ENCODE data around the gene ADARB2.
"Not testable (repeated sequence)": the region's sequence is repeated elsewhere in the genome, so short reads cannot be mapped to it uniquely, and the experiment has no call there.

Gene ADARB2

GRCh38 chr10:1778375-1778969 lies 41.1 kb upstream of the ADARB2 start:
- Histone ChIP-seq H3K79me2 (ENCODE audit: insufficient read depth, low read depth) (no peaks in the 10 kb centered on the region), H3K4me1 (ENCODE audit: low read depth, poor library complexity, severe bottlenecking) (no peaks in the 10 kb centered on the region), H3K9ac (no peak overlapping the region), H4K20me1 (ENCODE audit: insufficient read depth) (no peaks in the 10 kb centered on the region), H3K4me3 (IDR thresholded peaks at IDR 0.05; ENCODE audit: insufficient read depth, low read depth, low read length) (no peak overlapping the region), H3K4me2 (no peak overlapping the region), H3K27me3 (ENCODE audit: insufficient read depth, low read depth) (no peaks in the 10 kb centered on the region), H2AFZ (ENCODE audit: low read depth) (no peak overlapping the region), H3K36me3 (ENCODE audit: insufficient read depth) (no peaks in the 10 kb centered on the region), H3K27ac (no peak overlapping the region)
- TF ChIP-seq CTCF (conservative IDR thresholded peaks at IDR 0.05; ENCODE audit: low read depth, low read length), result no peak

DNA sequence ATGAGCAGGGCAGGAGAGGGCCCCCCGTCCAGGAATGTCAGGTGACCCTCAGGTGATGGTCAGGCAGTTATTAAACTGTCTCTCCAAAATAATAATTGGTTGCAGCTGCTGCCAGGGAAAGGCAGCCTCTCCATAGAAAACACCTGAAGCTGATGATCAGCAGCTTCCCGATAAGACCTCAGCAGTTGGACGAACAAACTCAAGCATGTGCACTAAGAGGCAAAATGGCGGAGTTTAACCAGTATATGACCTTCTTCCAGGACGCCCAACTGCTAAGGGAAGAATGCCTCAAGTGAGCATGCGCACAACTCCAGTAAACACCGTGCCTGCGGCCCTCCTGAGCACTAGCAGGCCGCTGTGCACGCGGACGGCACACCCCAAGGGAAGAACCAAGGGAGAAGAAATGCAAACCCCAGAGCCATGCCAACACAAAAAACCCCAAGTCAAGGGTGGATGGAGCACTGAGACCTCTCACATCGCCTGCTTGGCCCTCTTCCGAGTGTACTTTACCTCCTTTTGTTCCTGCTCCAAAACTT lies 38.9 kb upstream of the ADARB2 start:
- no peak overlapping the region for H3K4me2 ChIP-seq
- no peak for TF ChIP-seq CTCF (conservative IDR thresholded peaks at IDR 0.05; ENCODE audit: low read depth, low read length)
- no peaks in the 10 kb centered on the region for H3K4me1 ChIP-seq (ENCODE audit: low read depth, poor library complexity, severe bottlenecking)
- H3K9ac ChIP-seq, result no peak overlapping the region
- H3K36me3 ChIP-seq (ENCODE audit: insufficient read depth), result no peaks in the 10 kb centered on the region
- H3K27me3 ChIP-seq (ENCODE audit: insufficient read depth, low read depth), result no peaks in the 10 kb centered on the region
- no peak overlapping the region for H3K4me3 ChIP-seq (IDR thresholded peaks at IDR 0.05; ENCODE audit: insufficient read depth, low read depth, low read length)
- H3K79me2 ChIP-seq (ENCODE audit: insufficient read depth, low read depth), result no peaks in the 10 kb centered on the region
- H2AFZ ChIP-seq (ENCODE audit: low read depth), result no peak overlapping the region
- no peaks in the 10 kb centered on the region for H4K20me1 ChIP-seq (ENCODE audit: insufficient read depth)
- H3K27ac ChIP-seq, result no peak overlapping the region

DNA sequence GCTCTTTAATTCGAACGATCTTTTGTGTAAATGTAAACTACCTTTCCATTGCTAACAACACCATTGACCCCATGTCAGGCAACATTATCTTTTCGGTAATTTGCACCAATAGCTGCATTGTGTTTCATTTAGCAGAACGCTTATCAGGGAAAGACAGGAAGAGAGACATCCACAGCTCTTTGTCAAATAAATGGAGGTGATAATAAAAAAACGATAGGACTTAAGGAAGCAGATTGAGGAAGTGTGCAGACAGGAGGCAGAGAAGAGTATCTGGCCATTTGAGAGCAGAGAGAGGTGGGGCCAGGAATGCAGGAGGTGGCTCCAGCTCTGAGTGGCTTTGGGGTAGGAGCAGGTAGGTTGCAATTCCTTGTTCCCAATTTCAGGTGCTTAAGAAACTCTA lies 37.5 kb upstream of the ADARB2 start:
- H3K4me1 ChIP-seq (ENCODE audit: low read depth, poor library complexity, severe bottlenecking), result no peaks in the 10 kb centered on the region
- no peak overlapping the region for H3K27ac ChIP-seq
- H3K79me2 ChIP-seq (ENCODE audit: insufficient read depth, low read depth), result no peaks in the 10 kb centered on the region
- no peak overlapping the region for H3K9ac ChIP-seq
- no peak overlapping the region for H2AFZ ChIP-seq (ENCODE audit: low read depth)
- H3K4me2 ChIP-seq, result no peak overlapping the region
- no peaks in the 10 kb centered on the region for H3K27me3 ChIP-seq (ENCODE audit: insufficient read depth, low read depth)
- no peaks in the 10 kb centered on the region for H4K20me1 ChIP-seq (ENCODE audit: insufficient read depth)
- H3K36me3 ChIP-seq (ENCODE audit: insufficient read depth), result no peaks in the 10 kb centered on the region
- TF ChIP-seq CTCF (conservative IDR thresholded peaks at IDR 0.05; ENCODE audit: low read depth, low read length), result no peak
- no peak overlapping the region for H3K4me3 ChIP-seq (IDR thresholded peaks at IDR 0.05; ENCODE audit: insufficient read depth, low read depth, low read length)

DNA sequence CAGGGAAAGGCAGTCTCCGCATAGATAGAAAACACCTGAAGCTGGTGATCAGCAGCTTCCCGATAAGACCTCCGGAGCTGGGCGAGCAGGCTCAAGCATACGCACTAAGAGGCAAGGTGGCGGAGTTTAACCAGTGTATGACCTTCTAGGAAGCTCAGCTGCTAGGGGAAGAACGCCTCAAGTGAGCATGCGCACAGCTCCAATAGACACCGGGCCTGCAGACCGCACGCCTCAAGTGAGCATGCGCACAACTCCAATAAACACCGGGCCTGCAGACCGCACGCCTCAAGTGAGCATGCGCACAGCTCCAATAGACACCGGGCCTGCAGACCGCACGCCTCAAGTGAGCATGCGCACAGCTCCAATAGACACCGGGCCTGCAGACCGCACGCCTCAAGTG lies 35.9 kb upstream of the ADARB2 start:
- H4K20me1 ChIP-seq (ENCODE audit: insufficient read depth); H3K4me3 ChIP-seq (IDR thresholded peaks at IDR 0.05; ENCODE audit: insufficient read depth, low read depth, low read length); H3K9ac ChIP-seq; H3K27me3 ChIP-seq (ENCODE audit: insufficient read depth, low read depth); H3K4me1 ChIP-seq (ENCODE audit: low read depth, poor library complexity, severe bottlenecking); H2AFZ ChIP-seq (ENCODE audit: low read depth); H3K79me2 ChIP-seq (ENCODE audit: insufficient read depth, low read depth); H3K36me3 ChIP-seq (ENCODE audit: insufficient read depth); H3K4me2 ChIP-seq; H3K27ac ChIP-seq: not testable (repeated sequence)

DNA sequence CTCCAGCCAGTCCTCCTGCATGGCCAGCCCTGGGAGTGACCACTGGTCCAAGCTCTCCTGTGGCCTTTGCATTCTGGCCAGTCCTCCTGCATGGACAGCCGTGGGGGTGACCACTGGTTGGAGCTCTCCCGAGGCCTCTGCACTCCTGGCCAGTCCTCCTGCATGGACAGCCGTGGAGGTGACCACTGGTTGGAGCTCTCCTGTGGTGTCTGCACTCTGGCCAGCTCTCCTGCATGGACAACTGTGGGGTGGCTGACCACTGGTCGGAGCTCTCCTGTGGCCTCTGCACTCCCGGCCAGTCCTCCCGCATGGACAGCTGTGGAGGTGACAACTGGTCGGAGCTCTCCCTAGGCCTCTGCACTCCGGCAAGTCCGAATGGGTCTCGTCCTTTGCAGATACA lies 28.7 kb upstream of the ADARB2 start:
- no peaks in the 10 kb centered on the region for H3K36me3 ChIP-seq (ENCODE audit: insufficient read depth)
- H3K27ac ChIP-seq, result no peak overlapping the region
- TF ChIP-seq CTCF (conservative IDR thresholded peaks at IDR 0.05; ENCODE audit: low read depth, low read length), result no peak
- no peak overlapping the region for H3K9ac ChIP-seq
- H3K4me1 ChIP-seq (ENCODE audit: low read depth, poor library complexity, severe bottlenecking), result no peaks in the 10 kb centered on the region
- no peak overlapping the region for H2AFZ ChIP-seq (ENCODE audit: low read depth)
- no peak overlapping the region for H3K4me3 ChIP-seq (IDR thresholded peaks at IDR 0.05; ENCODE audit: insufficient read depth, low read depth, low read length)
- no peaks in the 10 kb centered on the region for H4K20me1 ChIP-seq (ENCODE audit: insufficient read depth)
- H3K27me3 ChIP-seq (ENCODE audit: insufficient read depth, low read depth), result no peaks in the 10 kb centered on the region
- no peaks in the 10 kb centered on the region for H3K79me2 ChIP-seq (ENCODE audit: insufficient read depth, low read depth)
- no peak overlapping the region for H3K4me2 ChIP-seq
